ENCODE data around the gene HHATL.

DNA sequence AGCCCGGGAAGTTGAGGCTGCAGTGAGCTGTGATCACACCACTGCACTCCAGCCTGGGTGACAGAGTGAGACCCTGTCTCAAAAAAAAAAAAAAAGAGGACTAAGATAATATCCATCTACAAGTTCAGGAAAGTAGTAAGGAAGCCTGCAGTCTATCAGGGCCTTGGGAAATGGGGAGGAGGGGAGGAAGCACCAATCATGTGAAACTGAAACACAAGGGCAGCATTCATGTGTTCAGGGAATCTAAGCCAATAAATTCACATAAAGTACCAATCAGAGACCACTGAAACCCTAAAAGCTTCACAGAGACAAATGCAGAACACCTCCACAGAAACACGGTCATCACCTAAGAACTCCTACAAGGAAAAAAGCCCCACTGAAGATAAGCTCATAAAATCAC is 22.9 kb upstream of the HHATL start:
- TF ChIP-seq, protein P1, sequence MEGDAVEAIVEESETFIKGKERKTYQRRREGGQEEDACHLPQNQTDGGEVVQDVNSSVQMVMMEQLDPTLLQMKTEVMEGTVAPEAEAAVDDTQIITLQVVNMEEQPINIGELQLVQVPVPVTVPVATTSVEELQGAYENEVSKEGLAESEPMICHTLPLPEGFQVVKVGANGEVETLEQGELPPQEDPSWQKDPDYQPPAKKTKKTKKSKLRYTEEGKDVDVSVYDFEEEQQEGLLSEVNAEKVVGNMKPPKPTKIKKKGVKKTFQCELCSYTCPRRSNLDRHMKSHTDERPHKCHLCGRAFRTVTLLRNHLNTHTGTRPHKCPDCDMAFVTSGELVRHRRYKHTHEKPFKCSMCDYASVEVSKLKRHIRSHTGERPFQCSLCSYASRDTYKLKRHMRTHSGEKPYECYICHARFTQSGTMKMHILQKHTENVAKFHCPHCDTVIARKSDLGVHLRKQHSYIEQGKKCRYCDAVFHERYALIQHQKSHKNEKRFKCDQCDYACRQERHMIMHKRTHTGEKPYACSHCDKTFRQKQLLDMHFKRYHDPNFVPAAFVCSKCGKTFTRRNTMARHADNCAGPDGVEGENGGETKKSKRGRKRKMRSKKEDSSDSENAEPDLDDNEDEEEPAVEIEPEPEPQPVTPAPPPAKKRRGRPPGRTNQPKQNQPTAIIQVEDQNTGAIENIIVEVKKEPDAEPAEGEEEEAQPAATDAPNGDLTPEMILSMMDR (IDR thresholded peaks at IDR 0.05), result no peak
- TF ChIP-seq, protein P2, sequence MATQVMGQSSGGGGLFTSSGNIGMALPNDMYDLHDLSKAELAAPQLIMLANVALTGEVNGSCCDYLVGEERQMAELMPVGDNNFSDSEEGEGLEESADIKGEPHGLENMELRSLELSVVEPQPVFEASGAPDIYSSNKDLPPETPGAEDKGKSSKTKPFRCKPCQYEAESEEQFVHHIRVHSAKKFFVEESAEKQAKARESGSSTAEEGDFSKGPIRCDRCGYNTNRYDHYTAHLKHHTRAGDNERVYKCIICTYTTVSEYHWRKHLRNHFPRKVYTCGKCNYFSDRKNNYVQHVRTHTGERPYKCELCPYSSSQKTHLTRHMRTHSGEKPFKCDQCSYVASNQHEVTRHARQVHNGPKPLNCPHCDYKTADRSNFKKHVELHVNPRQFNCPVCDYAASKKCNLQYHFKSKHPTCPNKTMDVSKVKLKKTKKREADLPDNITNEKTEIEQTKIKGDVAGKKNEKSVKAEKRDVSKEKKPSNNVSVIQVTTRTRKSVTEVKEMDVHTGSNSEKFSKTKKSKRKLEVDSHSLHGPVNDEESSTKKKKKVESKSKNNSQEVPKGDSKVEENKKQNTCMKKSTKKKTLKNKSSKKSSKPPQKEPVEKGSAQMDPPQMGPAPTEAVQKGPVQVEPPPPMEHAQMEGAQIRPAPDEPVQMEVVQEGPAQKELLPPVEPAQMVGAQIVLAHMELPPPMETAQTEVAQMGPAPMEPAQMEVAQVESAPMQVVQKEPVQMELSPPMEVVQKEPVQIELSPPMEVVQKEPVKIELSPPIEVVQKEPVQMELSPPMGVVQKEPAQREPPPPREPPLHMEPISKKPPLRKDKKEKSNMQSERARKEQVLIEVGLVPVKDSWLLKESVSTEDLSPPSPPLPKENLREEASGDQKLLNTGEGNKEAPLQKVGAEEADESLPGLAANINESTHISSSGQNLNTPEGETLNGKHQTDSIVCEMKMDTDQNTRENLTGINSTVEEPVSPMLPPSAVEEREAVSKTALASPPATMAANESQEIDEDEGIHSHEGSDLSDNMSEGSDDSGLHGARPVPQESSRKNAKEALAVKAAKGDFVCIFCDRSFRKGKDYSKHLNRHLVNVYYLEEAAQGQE (IDR thresholded peaks at IDR 0.05; ENCODE audit: insufficient read depth in 1 of 2, low read depth in 2 of 2, low read length in 1 of 2), result no peak

Measured in Panc1 (cell line).